CD4-positive, alpha-beta T cell (primary cell): ENCODE results near the gene ERICH4. TPM values are rescaled to one million over a fixed set of nuclear protein-coding genes. Genes with fewer than 3 reads are reported as not detected.
A peak's percentile ranks its signal among the peaks of the same experiment; 100 is the strongest.

Source experiments
- ATAC-seq: fragments of 200-7000 bp; cut with Tn5 transposase; one replicate; pipeline ENCODE4 v1.10.0; 2022; ENCODE audit warnings: mild to moderate bottlenecking; ENCODE audit not compliant: poor library complexity
- CTCF ChIA-PET: fragments of 350-600 bp; sonication (Branson Sonifier 250); formaldehyde crosslinking; loops from one replicate; lab custom pipeline; 2021; ENCODE audit warnings: antibody characterized with exemption, inconsistent platforms; lab: Charles Lee
- POLR2A ChIA-PET: fragments of 350-600 bp; sonication (Branson Sonifier 250); formaldehyde crosslinking; loops from one replicate; lab custom pipeline; 2021; ENCODE audit warnings: antibody characterized with exemption, inconsistent platforms; lab: Charles Lee
- DNase-seq, 14 experiments: peaks; one replicate each; pipeline ENCODE4 v3.0.0-alpha.2; 2013 to 2020; ENCODE audit warnings: mixed read lengths in 2 of 14
- H3K27ac ChIP-seq, 2 donors: one replicate each; pipeline versions ENCODE4 v1.5.1 to v1.7.0; 2013; ENCODE audit warnings: low read length in 2 of 2, low read depth in 1 of 2, mild to moderate bottlenecking in 1 of 2
- H3K27me3 ChIP-seq, 2 experiments: 1 replicate in 1 of 2; 2 replicates in 1 of 2; pipeline versions ENCODE4 v1.6.1 to v1.7.0; 2013; ENCODE audit warnings: low read length in 2 of 2, control low read depth in 1 of 2, mild to moderate bottlenecking in 1 of 2, moderate library complexity in 1 of 2; ENCODE audit not compliant: insufficient read depth in 2 of 2, control insufficient read depth in 1 of 2
- H3K36me3 ChIP-seq: one replicate; pipeline ENCODE4 v1.6.1; 2013; ENCODE audit warnings: low read length, control low read depth; ENCODE audit not compliant: insufficient read depth
- H3K4me1 ChIP-seq: one replicate; pipeline ENCODE4 v1.6.1; 2013; ENCODE audit warnings: low read length, control low read depth; ENCODE audit not compliant: insufficient read depth
- H3K4me3 ChIP-seq: one replicate; pipeline ENCODE4 v1.5.1; 2013; ENCODE audit warnings: mild to moderate bottlenecking, low read length, moderate library complexity
- H3K9me3 ChIP-seq, 2 experiments: 1 replicate in 1 of 2; 2 replicates in 1 of 2; pipeline versions ENCODE4 v1.6.1 to v1.7.0; 2013; ENCODE audit warnings: low read length in 2 of 2, mild to moderate bottlenecking in 2 of 2, control low read depth in 1 of 2, moderate library complexity in 1 of 2; ENCODE audit not compliant: control insufficient read depth in 1 of 2, insufficient read depth in 1 of 2
- H3K27ac Mint-ChIP-seq: one replicate; pipeline ENCODE4 v1.8.0; 2020; ENCODE audit warnings: mixed read lengths
- H3K27me3 Mint-ChIP-seq: one replicate; pipeline ENCODE4 v1.8.0; 2021; ENCODE audit warnings: mixed read lengths
- H3K36me3 Mint-ChIP-seq: one replicate; pipeline ENCODE4 v1.8.0; 2021; ENCODE audit warnings: low read depth, mixed read lengths
- H3K4me1 Mint-ChIP-seq: one replicate; pipeline ENCODE4 v1.8.0; 2021; ENCODE audit warnings: low read depth, mixed read lengths
- H3K4me3 Mint-ChIP-seq: one replicate; pipeline ENCODE4 v1.8.0; 2020; ENCODE audit warnings: mild to moderate bottlenecking, mixed read lengths
- H3K9me3 Mint-ChIP-seq: one replicate; pipeline ENCODE4 v1.8.0; 2020; ENCODE audit warnings: mixed read lengths
- intact Hi-C, 2 experiments: fragments of 100-400 bp; cut with DNase I in 1 of 2; cut with micrococcal nuclease in 1 of 2; formaldehyde crosslinking; loops; one replicate each; pipeline versions ENCODE4 v1.15.1 to v1.9.0; 2023 to 2025; cut with DNase I, micrococcal nuclease
- total RNA-seq, 174 experiments: library from RNA in 2 of 174; stranded (reverse) in 2 of 174; gene quantifications; one replicate each; pipeline ENCODE4 v1.2.3 and lab custom pipeline; 2021 to 2026
- TF ChIP-seq, protein P1 (sequence below): fragments of 200-600 bp; IDR thresholded peaks from one replicate; pipeline ENCODE4 v1.8.0; 2022; ENCODE audit warnings: antibody characterized with exemption, mild to moderate bottlenecking

ERICH4 gene
- total RNA-seq, 2 experiments from 2014 or later: not detected

DNA sequence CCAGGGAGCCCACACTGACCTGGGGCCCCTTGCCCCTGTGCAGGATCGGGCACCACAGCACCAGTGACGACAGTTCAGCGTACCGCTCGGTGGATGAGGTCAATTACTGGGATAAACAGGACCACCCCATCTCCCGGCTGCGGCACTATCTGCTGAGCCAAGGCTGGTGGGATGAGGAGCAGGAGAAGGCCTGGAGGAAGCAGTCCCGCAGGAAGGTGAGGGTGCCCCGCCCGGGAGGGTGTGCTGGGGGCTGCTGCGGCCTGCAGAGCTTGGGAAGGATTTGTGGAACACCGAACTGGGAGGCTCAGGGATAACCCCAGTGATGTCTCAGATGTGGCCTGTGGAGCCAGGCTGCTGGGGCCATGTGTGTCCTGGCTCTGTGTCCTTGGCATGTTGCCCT lies 20.0 kb upstream of the ERICH4 start:
- POLR2A ChIA-PET: no interaction called here
- peaks cover 64% of the 10 kb centered on the region for H3K36me3 ChIP-seq
- Mint-ChIP-seq H3K9me3 (no peaks in the 10 kb centered on the region), H3K4me1 (peaks cover 16% of the 10 kb centered on the region), H3K27me3 (no peaks in the 10 kb centered on the region), H3K27ac (no peak overlapping the region), H3K36me3 (peaks cover 69% of the 10 kb centered on the region), H3K4me3 (no peak overlapping the region)
- TF ChIP-seq, protein P1, sequence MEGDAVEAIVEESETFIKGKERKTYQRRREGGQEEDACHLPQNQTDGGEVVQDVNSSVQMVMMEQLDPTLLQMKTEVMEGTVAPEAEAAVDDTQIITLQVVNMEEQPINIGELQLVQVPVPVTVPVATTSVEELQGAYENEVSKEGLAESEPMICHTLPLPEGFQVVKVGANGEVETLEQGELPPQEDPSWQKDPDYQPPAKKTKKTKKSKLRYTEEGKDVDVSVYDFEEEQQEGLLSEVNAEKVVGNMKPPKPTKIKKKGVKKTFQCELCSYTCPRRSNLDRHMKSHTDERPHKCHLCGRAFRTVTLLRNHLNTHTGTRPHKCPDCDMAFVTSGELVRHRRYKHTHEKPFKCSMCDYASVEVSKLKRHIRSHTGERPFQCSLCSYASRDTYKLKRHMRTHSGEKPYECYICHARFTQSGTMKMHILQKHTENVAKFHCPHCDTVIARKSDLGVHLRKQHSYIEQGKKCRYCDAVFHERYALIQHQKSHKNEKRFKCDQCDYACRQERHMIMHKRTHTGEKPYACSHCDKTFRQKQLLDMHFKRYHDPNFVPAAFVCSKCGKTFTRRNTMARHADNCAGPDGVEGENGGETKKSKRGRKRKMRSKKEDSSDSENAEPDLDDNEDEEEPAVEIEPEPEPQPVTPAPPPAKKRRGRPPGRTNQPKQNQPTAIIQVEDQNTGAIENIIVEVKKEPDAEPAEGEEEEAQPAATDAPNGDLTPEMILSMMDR: no peak
- H3K4me1 ChIP-seq: peaks cover 49% of the 10 kb centered on the region
- intact Hi-C loops: no loop called here
- DNase-seq: no peak
- no peak overlapping the region for H3K4me3 ChIP-seq
- H3K9me3 ChIP-seq: peaks cover 0 to 6% of the 10 kb centered on the region in 2 experiments
- no peaks in the 10 kb centered on the region for H3K27me3 ChIP-seq
- CTCF ChIA-PET: no interaction called here
- no peak for ATAC-seq
- no peak overlapping the region for H3K27ac ChIP-seq

DNA sequence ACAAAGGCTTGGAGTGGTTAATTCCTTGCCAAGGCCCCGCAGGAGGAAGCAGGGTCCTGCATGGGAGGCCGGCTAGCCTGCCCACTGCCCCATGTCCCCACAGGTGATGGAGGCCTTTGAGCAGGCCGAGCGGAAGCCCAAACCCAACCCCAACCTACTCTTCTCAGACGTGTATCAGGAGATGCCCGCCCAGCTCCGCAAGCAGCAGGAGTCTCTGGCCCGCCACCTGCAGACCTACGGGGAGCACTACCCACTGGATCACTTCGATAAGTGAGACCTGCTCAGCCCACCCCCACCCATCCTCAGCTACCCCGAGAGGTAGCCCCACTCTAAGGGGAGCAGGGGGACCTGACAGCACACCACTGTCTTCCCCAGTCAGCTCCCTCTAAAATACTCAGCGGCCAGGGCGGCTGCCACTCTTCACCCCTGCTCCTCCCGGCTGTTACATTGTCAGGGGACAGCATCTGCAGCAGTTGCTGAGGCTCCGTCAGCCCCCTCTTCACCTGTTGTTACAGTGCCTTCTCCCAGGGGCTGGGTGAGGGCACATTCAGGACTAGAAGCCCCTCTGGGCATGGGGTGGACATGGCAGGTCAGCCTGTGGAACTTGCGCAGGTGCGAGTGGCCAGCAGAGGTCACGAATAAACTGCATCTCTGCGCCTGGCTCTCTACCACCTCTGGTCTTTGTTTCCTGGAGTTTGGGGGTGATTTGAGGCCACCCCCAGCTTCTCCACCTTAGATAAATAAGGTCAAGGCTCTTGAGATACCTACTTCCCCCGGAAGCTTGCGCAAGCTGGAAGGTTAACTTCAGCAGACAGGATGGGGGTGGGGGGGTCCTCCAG lies 18.4 kb upstream of the ERICH4 start:
- H3K36me3 Mint-ChIP-seq: peaks cover 58% of the 10 kb centered on the region
- no peak overlapping the region for H3K4me3 ChIP-seq
- peak in 1 of 14 experiments; percentile 27 for DNase-seq

DNA sequence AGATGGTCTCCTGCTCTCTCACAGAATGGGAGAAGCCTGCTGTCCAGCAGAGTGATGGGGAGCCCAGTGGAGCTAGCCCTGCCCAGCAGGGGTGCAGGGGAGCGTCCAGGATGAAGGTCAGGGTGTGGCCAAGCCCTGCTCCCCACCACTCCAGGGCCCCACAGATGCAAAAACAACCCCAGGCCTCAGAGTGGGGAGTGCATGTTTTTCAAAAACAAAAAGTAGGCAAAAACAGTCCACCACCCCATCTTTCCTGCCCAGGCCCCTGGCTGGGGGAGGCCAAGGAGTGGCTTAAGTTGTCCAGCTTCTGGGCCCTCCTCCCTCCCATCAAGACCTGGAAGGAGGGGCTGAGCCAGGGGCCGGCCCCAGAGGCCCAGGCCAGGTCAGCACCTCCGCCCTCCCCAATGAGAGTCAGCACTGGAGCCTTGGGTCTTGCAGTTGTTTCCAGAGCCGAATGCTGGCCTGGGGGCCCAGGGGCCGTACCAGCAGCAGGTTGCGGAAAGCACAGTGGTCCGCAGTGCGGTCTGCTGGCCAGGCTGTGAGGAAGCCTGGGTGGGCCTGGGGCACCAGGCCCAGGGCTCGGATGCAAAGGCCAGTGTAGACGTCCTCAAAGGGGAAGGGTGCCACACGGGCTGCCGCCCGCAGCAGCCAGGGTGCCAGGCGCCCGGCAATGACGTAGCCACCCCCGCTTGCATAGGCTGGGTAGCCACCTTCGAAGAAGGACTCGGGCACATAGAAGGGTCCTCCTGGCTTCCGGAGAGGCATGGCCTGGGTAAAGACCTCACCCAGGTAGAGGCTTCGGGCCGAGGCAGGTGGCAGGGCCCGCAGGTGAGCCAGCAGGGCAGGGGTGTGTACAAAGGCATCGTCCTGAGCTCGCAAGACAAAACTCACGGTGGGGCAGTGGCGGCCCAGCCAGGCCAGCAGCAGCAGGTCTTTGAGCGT lies 17.5 kb upstream of the ERICH4 start:
- Histone ChIP-seq H3K4me3 (no peak overlapping the region), H3K27ac (no peak overlapping the region), H3K9me3 (peaks cover 0 to 6% of the 10 kb centered on the region in 2 experiments), H3K36me3 (peaks cover 48% of the 10 kb centered on the region), H3K4me1 (peaks cover 64% of the 10 kb centered on the region), H3K27me3 (no peaks in the 10 kb centered on the region)
- Mint-ChIP-seq H3K27me3 (no peaks in the 10 kb centered on the region), H3K4me1 (peaks cover 29% of the 10 kb centered on the region), H3K27ac (peak overlapping the region; percentile 49), H3K4me3 (peak overlapping the region; percentile 42), H3K9me3 (no peaks in the 10 kb centered on the region), H3K36me3 (peaks cover 49% of the 10 kb centered on the region)
- TF ChIP-seq, protein P1: no peak
- ChIA-PET CTCF (no interaction called here), POLR2A (no interaction called here)
- ATAC-seq: no peak
- intact Hi-C loops: no loop called here
- DNase-seq: no peak

More for the DNA sequence above, 18.4 kb upstream of the ERICH4 start:
- no peak overlapping the region for H3K27ac Mint-ChIP-seq
- H3K27me3 ChIP-seq: no peaks in the 10 kb centered on the region
- H3K4me3 Mint-ChIP-seq: no peak overlapping the region
- peaks cover 57% of the 10 kb centered on the region for H3K36me3 ChIP-seq
- ChIA-PET POLR2A (no interaction called here), CTCF (no interaction called here)
- peaks cover 64% of the 10 kb centered on the region for H3K4me1 ChIP-seq
- TF ChIP-seq, protein P1: no peak
- no peak for ATAC-seq
- intact Hi-C loops: no loop called here
- H3K4me1 Mint-ChIP-seq: peaks cover 29% of the 10 kb centered on the region
- H3K9me3 ChIP-seq: peaks cover 0 to 6% of the 10 kb centered on the region in 2 experiments
- H3K9me3 Mint-ChIP-seq: no peaks in the 10 kb centered on the region
- no peaks in the 10 kb centered on the region for H3K27me3 Mint-ChIP-seq
- H3K27ac ChIP-seq: no peak overlapping the region
